Measurements from ENCODE around the gene POU6F1.

Gene POU6F1

DNA sequence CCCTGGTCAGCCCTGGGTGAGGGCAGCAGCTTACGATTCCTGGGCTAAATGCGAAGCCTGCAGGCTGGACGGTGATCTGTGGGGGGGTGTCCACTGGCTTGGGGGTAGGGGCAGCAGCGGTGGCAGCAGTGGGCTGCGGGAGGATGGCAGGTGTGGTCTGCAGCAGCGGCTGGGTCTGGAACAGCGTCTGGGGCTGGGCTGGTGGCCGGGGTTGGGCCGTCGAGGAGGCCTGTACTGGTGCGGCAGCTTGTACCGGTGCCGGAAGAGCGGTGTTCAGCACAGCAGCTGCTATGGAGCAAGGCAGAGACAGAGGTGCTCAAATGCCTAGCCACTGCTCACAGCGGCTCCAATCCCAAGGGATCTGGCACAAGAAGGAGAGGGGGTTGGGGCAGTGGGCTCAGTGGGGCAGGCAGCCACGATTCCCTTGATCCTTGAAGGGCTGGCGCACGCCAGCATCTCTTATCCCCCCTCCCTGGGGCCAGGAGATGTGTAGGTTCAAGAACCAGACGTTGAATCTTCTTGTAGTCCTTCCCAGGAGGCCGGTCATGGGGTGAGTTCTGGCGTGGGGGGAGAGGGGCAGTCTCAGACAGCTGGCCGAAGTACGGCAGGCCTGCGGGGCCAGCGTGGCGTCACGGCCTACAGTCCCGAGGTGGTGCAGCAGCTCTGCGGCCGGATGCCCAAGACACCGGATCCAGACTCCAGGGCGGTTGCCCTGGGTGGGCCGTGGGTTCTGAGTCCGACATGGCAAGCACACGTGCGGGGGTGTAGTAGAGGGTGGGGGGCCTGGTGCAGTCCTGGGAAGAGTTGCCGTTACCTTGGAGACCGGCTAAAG lies 19.9 kb downstream of the POU6F1 start:
- DNase-seq = no peak

DNA sequence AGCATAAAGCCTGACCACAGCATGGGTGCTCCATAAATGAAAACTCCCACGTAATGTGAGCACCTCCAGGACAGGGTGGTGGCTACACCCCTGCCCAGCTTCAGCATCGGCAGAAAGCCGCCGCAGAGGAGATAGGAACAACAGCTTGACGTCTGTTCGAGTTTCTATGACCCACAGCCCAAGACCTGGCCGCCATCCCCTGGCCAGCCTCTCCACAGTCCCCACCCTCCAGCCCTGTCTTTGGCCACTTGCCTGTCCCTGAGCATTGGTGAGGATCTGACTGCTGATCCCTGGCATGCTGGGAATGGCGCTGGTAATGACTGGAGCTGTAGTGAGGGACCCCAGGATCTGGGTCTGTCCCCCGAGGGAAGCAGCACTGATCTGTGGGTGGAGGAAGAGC lies 21.3 kb downstream of the POU6F1 start:
- DNase-seq = no peak

DNA sequence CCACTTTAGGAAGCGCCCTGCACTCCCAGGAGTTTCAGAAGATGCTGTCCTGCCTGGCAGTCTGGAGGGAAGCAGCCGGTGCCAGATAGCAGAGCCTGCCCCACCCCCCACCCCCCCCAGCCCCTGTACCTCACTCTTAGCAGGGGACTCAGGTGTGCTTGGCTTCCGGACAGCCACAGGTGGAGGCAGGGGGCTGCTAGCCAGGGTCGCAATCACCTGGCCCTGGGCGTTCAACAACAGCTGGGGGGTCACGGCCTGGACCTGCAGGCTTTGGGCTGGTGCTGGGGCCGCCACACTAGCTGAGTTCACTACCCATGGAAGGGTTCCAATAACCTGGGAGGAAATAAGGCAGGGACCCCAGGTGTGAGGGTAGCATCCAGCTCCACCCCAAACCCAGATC lies 22.0 kb downstream of the POU6F1 start:
- DNase-seq = no peak

DNA sequence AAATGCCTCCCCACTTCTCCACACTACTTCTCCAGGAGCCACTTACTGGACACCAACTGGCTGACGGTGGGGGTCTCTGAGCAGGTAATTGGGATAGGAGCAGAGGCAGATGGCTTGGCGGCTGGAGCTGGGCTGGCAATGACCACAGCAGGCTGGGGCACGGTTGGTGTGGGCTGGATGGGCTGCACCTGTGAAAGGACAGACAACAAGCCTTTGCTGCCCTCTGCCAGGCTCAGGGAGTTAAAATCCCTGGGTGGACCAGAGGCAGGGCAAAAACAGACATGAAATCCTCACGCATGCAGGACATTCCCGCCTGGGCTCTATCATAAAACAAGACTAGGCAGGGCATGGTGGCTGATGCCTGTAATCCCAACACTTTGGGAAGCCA lies 25.6 kb downstream of the POU6F1 start:
- DNase-seq = no peak

DNA sequence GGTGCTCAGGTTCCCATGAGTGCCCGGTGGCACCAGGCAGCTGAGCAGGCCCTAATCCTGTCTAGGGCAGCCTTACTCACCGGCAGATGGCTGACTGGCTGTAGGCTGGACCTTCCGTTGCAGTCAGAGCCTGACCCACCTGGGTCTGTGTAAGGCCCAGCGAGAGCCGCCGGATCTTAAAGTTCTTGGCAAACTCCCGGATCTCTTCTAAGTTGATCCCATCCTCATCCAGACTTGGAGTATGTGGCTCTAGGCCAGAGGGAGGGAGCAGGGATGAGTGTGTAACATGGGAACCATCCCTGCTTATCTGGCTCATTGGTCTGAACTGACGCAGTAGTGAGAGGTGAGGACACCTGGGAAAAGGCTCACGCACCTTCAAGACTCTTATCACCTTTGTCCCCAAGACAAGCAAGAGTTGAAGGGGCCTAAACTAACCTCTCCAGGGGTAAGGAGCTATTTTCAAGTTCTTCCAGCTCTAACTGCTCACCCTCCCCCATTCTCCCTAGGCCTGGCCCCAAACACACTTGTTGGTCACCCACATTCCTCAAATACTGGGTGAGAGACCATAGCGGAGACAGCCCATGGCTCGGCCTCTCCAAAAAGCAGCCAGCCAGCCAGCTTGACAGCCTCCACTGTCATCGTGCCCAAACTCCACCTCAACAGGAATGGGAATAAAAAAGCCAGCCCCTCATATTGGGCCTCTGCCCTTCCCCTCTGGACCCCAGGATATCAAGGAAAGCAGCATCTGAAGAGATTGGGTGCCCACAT lies 26.2 kb downstream of the POU6F1 start:
- DNase-seq = no peak

DNA sequence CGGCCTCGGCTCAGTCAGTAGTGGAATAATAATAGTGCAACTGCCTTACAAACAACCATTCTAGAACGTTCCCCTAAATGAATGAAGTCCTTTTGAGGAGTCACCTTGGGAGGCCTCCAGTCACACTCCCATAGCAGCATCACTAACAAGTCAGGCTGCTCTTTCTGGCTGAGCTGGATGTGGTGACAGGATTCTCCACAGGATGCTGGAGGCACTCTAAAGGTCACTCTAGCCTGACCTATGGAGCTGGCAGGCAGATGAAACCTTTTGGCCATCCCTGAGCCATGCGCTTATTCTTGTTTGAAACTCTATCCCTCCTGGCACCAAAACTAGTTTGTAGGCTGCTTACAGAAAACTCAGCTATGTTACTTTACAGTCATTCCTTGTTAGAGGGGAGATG lies 27.0 kb downstream of the POU6F1 start:
- DNase-seq = no peak

DNA sequence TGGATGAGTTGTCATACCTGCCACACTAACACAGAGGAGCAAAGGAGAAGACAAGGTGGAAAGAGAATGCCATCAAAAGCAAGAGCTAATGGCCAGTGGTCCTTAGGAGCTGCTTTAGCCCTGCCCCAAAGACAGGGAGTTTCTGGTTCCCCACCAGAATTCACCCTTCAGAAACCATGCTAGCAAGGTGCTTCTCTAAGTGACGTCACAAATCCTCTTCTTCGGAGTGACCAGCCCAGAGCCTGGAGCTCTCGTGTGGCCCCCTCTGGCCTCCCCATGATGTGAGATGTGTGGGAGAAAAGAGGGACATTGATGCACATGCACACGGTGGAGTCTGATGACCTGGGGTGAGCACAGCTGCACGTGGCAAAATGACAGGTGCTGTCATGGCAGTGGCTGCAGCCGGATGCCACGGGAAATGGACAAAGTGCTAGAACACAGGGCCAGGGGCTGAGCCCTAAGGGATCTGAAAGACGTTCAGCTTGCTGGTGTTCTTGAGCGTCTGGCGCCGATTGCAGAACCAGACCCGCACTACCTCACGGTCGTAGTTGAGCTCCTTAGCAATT lies 28.0 kb downstream of the POU6F1 start:
- no peak for DNase-seq

DNA sequence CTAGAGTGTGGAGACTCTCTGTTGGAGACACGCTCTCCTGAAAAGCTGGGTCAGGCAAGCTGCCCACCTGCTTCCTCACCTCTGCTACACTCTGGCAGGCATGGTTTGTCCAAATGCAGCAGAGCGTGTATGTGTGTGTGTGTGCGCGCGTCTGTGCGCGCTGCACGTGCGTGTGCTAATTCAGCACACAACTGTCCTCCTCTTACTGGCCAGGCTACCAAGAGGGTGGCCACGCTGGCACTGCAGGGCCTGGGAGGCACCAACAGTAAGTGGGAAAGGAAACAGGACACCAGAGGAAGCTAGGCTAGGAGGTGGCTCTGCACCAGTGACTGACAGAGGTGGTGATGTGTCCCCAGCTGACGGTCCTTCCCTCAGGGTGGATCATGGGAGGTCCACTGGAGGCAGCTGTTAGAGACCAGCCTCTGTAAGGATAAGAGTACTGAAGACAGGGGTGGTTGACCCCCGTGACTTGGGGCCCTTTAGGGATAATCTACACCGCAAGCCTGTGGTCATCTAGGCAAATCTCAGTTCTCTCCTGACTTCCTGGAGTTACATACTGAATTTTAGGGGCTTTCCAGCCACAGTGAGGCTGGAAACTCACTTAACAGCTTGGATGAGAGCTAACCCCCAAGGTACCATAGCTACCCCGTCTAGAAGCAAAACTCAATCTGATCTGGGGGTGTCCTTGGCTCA lies 29.4 kb downstream of the POU6F1 start:
- DNase-seq = no peak

DNA sequence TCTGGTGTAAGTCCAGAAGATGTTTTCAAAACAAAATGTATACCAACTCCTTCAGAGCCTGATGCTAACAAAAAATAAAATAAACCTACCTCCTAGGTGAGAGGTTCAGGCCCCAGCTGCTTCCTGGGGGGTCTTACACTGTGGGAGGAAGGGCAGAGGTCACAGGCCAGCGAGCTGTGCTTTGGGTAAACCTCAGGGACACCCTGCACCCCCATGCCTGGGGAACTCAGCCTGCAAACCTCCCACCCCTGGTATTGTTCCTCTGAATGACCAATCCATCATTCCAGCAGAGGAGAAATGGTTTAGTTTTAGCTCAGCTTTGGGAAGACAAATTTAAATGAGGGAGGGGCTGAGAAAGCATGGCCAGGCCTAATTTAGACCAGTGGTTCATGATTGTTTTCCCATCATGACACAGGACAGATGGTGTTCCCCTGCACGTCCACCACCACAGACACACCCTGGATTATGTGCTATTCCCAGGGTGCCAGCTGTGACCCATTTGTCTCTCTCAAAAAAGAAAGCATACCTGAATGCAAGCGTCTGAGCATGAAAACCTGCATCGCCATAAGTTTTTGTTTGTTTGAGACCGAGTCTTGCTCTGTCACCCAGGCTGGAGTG lies 30.4 kb downstream of the POU6F1 start:
- DNase-seq = no peak

DNA sequence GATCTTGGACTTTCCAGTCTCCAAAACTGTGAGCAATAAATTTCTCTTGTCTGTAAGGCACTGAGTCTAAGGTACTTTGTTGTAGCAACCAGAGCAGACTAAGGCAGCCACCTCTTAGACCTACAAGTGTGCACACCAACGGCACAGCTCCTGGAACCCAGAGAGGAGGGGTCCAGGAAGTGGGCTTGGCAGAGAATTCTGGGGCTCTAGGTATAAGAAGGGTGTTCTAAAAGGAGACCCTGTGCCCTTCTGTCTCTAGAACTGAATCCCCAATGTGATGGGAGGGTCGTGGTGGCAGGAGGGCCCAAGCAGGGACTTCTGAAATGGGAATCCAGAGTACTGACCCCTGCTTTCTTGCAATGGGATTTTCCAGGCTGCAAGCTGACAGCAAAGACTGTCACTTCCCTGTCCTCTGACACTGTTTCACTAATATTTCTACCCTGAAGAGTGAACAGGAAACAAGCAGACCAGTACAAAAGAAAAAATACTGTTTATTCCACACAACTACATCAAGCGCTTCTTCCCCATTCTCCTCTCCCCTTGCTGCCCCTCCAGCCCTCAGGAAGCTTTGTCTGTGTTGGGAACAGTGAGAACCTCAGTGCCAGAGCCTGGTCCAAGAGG lies 31.3 kb downstream of the POU6F1 start:
- no peak for DNase-seq

DNA sequence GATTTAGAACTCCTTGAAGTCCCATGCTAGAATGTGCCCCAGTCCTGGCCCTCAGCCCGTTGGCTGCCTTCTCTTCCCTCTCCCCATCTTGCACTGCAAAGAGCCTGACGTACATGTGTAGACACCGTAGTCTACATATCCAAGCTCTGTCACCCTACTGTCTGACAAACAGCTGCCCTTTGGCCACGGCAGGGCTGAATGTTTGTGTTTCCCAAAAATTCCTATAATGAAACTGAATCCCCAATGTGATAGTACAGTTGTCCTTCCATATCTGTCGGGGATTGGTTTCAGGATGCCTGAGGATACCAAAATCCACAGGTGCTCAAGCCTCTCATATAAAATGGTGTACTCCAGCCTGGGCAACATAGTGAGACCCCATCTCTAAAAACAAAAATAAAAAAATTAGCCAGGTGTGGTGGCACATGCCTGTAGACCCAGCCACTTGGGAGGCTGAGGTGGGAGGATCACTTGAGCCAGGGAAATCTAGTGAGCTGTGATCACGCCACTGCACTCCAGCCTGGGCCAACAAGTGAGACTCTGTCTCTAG lies 32.6 kb downstream of the POU6F1 start:
- no peak for DNase-seq

DNA sequence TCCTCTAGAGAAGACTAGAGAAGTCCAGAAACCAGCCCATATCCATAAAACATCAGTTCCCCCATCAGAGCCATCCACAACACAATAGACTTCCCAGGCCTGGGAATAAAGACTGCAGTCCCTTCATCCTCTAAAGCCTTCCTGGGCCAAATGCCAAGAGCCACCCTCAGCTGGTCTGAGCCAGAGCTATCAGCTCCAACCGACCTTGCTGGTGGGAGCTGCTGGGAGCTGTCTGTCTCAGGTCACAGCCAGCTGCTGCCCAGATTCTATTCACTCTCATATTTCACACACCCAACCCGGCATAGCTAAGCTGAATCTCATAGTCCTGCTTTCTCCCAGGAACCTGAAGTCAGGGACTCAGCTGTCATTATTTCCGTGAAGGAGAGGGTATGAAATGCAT lies 34.0 kb downstream of the POU6F1 start:
- DNase-seq = no peak

DNA sequence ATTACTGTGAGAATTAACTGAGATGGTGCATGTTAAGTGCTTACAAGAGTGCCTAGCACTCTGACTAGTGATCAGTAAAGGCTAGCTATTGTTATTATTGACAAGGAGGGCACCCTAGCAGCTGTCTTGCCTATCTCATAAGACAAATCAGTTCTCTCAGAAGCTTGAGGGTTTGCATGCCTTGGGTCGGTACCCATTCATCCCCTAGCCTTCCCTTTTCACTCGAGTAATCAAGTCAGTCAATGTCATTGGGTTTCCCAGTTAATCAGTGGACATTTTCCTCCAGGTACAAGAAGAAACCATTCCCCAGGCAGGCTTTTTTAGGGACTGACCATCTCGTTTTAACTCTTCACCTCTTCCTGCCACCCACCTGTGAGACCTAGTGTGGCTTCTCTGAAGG lies 34.5 kb downstream of the POU6F1 start:
- no peak for DNase-seq

DNA sequence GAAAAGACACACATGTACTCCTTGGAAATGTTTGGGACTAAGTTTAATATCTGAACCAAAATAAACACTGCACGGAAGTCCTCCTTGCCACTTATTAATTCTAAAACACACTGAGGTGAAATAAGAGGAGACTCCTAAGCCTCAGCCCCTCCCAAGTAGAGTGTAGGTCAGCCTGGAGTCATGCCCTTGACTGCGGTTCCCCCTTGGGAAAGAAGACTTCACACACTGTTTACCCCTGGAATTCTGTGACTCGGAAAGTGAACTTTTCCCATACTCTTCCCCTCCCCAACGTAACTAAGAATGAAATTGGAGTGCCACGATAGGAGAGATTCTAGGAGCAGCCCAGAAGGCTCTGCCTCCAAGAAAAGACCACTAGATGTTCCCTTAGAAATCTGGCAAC lies 36.3 kb downstream of the POU6F1 start:
- no peak for DNase-seq

DNA sequence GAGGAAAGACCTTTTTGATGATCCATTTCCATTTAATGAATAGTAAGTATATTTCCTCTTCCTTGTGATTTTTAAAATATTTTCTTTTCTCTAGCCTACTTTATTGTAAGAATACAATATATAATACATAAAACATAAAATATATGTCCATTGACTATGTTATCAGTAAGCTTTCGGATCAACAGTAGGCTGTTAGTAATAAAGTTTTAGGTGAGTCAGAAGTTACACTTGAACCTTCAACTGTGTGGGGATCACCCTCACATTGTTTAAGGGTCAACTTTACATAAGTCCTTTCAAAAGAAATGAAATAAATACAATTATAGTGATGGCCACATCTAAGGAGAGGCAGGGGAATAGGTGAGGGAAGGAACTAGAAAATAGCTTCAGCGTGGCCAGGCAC lies 40.0 kb downstream of the POU6F1 start:
- DNase-seq = no peak

DNA sequence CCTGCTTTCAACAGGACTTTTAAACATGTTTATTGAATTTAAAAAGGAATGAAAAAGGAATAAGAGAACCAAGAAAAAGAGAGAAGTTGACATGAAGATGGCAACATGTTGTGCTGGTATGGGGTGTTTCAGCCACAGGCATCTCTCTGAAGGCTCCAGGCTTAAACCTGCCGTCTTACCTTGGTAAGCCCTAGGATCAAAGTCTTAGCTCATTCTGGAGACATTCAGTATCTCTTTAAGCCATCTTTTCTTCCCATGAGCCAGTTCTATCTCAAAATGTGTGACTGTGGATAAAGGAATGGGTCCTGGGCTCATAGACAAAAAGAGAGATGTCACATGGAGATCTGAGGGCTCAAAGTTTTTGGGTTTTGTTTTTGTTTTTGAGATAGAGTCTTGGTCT lies 43.4 kb downstream of the POU6F1 start:
- no peak for DNase-seq

DNA sequence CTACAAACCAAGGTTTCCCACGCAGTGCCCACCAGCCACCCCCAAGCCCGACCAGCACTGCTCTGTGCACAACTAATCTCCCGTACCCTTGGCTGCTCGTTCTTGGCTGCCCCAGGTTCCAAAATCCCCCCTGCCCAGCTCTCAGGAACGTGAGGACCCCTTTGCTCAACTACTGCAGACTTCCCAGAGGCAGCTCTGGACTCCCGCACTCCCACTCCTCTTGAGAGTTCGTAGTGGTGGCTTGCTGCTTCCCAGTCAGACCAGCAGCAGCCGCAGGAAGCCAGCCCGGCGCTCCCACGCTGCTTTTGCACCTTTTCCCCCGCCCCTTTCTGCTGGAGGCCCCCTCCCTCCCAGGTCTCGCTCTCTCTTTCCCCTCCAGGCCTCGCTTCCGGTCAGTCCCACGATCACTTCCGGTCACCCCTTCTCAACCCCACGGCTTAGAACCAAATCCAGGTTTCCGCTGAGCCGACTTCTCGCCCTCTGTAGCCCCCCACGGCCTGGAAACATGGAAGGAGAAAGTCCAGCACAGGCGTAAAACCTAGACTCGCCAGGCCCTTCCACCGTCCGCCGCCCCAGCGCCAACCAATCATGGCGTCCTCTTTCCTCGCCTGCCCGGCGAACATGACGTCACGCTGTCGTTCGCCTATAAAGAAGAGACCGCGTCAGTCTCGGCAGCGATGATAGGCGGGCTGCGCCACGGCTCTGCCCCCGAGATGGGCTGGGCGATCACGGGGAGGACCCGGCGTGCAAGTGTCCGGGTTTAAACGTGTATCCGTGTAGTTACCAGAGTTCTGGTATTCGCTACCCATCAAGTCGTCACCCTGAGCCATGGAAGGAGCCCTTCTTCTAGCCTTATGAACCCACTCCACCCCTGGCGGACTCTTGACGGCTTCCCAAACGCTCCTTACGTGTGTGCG lies 45.1 kb downstream of the POU6F1 start, which contains the start of gene TFCP2:
Gene TFCP2 (minus strand): TSS at position 621 of the 917 bp plus-strand sequence. CDS start 713 bp downstream, outside the sequence.
- DNase-seq = peak; percentile 90

DNA sequence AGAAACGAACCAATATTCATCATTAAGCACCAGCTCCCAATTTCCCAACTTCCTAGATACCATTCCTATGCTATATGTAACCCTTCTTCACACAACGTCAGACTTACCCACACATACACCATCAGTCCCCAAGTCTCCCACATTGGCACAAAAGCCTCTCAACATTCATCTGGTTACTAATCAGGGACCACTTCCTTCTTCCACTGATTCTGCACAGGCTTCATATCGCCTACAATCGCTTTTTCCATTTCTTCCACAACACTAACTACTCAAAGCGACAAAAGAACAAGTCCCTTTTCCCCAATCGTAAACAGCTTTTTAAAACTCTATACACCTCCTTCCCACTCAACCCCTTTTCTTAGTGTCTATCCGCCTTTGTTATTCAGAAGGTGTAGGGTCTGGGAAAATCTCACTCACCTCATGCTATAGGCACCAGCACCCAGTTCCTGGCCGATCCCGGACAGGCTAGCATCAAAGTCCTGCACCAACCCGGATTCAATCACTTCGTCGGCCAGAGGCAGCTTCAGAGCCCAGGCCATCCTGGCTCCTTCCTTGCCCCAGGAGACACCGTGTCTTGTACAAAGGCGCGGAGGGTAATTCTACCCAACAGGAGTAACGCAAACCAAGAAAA lies 45.9 kb downstream of the POU6F1 start:
- no peak for DNase-seq

DNA sequence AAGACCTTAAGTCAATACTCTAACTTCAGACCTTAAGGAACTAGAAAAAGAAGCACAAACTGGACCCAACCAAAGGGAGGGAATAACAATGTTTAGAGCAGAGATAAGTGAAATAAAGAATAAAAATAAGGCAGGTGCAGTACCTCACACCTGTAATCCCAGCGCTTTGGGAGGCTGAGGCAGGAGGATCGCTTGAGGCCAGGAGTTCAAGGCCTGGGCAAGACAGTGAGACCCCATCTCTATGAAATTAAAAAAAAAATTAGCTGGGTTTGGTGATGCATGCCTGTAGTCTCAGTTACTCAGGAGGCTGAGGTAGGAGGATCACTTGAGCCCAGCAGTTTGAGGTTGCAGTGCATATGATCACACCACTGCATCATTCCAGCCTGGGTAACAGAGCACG lies 54.1 kb downstream of the POU6F1 start:
- no peak for DNase-seq

DNA sequence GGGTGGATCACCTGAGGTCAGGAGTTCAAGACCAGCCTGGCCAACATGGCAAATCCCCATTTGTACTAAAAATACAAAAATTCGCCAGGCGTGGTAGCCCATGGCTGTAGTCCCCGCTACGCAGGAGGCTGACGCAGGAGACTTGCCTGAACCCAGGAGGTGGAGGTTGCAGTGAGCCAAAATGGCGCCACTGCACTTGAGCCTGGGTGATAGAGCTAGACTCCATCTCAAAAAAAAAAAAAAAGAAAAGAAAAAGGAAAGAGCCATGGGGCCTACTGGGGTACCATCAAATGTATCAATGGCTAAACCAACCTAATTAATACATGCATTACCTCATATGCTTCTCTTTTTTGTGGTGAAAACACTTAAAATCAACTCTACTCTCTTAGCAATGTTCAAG lies 55.6 kb downstream of the POU6F1 start:
- no peak for DNase-seq

Measured in activated T-cell treated with anti-CD3 and anti-CD28 coated beads, Interleukin-2, amount 50 U/mL, for 1 hour (primary cell).